Measurements from ENCODE around the gene TTF2. TPM values are rescaled to one million over a fixed set of nuclear protein-coding genes. Genes with fewer than 3 reads are reported as not detected.

The TTF2 gene
- polyA plus RNA-seq, 1 experiment, result 12.4 TPM

DNA sequence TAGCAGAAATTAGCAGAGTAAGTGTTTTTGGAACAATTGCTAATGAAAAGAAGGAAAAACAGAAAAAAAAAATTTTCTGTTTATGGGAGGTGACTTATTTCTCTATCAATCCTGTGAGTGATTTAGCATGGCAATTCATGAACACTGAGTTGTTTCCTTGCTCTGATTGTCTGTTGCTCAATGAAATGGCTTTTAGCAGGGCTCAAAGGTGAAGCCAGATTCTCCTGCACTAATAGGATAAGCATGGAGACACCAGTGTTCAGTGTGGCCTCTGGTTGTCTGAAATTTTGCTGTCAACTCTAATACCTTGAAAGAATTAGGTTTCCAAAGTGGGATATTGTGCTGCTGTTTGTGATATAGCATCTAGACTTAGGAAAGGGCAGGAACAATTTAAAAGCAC is 45.6 kb downstream of the TTF2 start:
- Histone ChIP-seq H3K4me3 (ENCODE audit: low read depth, low read length) (no peak overlapping the region), H3K9me3 (ENCODE audit: control insufficient read depth, insufficient read depth, low read length) (no peaks in the 10 kb centered on the region), H3K27ac (ENCODE audit: low read depth, low read length) (no peak overlapping the region), H3K27me3 (ENCODE audit: control insufficient read depth, insufficient read depth, low read length) (no peaks in the 10 kb centered on the region)
- no peak for DNase-seq (ENCODE audit: low read depth, low spot score)
- TF ChIP-seq, protein P1, sequence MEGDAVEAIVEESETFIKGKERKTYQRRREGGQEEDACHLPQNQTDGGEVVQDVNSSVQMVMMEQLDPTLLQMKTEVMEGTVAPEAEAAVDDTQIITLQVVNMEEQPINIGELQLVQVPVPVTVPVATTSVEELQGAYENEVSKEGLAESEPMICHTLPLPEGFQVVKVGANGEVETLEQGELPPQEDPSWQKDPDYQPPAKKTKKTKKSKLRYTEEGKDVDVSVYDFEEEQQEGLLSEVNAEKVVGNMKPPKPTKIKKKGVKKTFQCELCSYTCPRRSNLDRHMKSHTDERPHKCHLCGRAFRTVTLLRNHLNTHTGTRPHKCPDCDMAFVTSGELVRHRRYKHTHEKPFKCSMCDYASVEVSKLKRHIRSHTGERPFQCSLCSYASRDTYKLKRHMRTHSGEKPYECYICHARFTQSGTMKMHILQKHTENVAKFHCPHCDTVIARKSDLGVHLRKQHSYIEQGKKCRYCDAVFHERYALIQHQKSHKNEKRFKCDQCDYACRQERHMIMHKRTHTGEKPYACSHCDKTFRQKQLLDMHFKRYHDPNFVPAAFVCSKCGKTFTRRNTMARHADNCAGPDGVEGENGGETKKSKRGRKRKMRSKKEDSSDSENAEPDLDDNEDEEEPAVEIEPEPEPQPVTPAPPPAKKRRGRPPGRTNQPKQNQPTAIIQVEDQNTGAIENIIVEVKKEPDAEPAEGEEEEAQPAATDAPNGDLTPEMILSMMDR (IDR thresholded peaks at IDR 0.05; ENCODE audit: low read depth, low read length), result no peak
- ChIA-PET POLR2A (interaction anchor here (1.1 kb wide), 1 partner anchor 13 kb away, joined by 3 read pairs; no protein-coding TSS in a partner anchor), CTCF (interaction anchor here (1.0 to 2.4 kb wide), 2 partner anchors 12 to 17 kb away, joined by 3 to 10 read pairs; no protein-coding TSS in a partner anchor)

- TF ChIP-seq, protein P1 (IDR thresholded peaks at IDR 0.05; ENCODE audit: low read depth, low read length), result no peak
- ChIA-PET CTCF (interaction anchor here (0.6 to 2.4 kb wide), 3 partner anchors 16 to 178 kb away, joined by 3 to 10 read pairs (median 4); no protein-coding TSS in a partner anchor), POLR2A (no interaction called here)
- H3K9me3 ChIP-seq (ENCODE audit: control insufficient read depth, insufficient read depth, low read length), result no peaks in the 10 kb centered on the region
- H3K4me3 ChIP-seq (ENCODE audit: low read depth, low read length), result no peak overlapping the region
- no peak overlapping the region for H3K27ac ChIP-seq (ENCODE audit: low read depth, low read length)
- no peak for DNase-seq (ENCODE audit: low read depth, low spot score)
- no peaks in the 10 kb centered on the region for H3K27me3 ChIP-seq (ENCODE audit: control insufficient read depth, insufficient read depth, low read length)
Observed at GRCh38 chr1:117106478-117106877, 46.4 kb downstream of the TTF2 start.

- Histone ChIP-seq H3K27me3 (ENCODE audit: control insufficient read depth, insufficient read depth, low read length) (no peaks in the 10 kb centered on the region), H3K4me3 (ENCODE audit: low read depth, low read length) (no peak overlapping the region), H3K9me3 (ENCODE audit: control insufficient read depth, insufficient read depth, low read length) (no peaks in the 10 kb centered on the region), H3K27ac (ENCODE audit: low read depth, low read length) (no peak overlapping the region)
- POLR2A ChIA-PET, result no interaction called here
- DNase-seq (ENCODE audit: low read depth, low spot score), result no peak
- CTCF ChIA-PET, result interaction anchor here (1.3 to 2.4 kb wide), 2 partner anchors 15 to 177 kb away, joined by 4 to 10 read pairs; no protein-coding TSS in a partner anchor
- TF ChIP-seq, protein P1 (IDR thresholded peaks at IDR 0.05; ENCODE audit: low read depth, low read length), result no peak
Observed at GRCh38 chr1:117107364-117107763, 47.2 kb downstream of the TTF2 start.

DNA sequence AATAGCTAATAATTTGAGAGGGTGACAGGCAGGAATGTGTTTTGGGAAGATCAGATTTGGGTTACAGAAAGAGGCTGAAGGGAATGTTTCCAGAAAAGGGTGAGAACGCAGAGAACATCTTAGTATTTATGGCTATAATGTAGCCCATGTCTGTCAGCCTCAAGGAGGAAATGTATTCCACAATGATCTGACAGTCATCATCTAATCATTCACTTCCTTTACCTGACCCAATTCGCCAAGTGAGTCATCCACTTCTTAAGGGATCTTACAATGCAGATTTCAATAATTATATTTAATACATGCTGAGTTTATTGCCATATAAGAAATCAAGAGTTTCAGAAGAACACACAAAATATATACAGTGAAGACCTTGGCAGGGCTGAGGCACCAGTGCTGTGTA is 50.6 kb downstream of the TTF2 start:
- Histone ChIP-seq H3K27ac (ENCODE audit: low read depth, low read length) (no peak overlapping the region), H3K27me3 (ENCODE audit: control insufficient read depth, insufficient read depth, low read length) (no peaks in the 10 kb centered on the region), H3K9me3 (ENCODE audit: control insufficient read depth, insufficient read depth, low read length) (no peaks in the 10 kb centered on the region), H3K4me3 (ENCODE audit: low read depth, low read length) (no peak overlapping the region)
- TF ChIP-seq, protein P1 (IDR thresholded peaks at IDR 0.05; ENCODE audit: low read depth, low read length), result no peak
- no peak for DNase-seq (ENCODE audit: low read depth, low spot score)
- CTCF ChIA-PET, result interaction anchor here (0.6 to 1.7 kb wide), 4 partner anchors 11 to 283 kb away, joined by 4 to 6 read pairs (median 4); no protein-coding TSS in a partner anchor
- POLR2A ChIA-PET, result interaction anchor here (0.9 kb wide), 1 partner anchor 17 kb away, joined by 4 read pairs; no protein-coding TSS in a partner anchor

- POLR2A ChIA-PET, result no interaction called here
- TF ChIP-seq, protein P1 (IDR thresholded peaks at IDR 0.05; ENCODE audit: low read depth, low read length), result no peak
- Histone ChIP-seq H3K27me3 (ENCODE audit: control insufficient read depth, insufficient read depth, low read length) (no peaks in the 10 kb centered on the region), H3K9me3 (ENCODE audit: control insufficient read depth, insufficient read depth, low read length) (no peaks in the 10 kb centered on the region), H3K4me3 (ENCODE audit: low read depth, low read length) (no peak overlapping the region), H3K27ac (ENCODE audit: low read depth, low read length) (no peak overlapping the region)
- DNase-seq (ENCODE audit: low read depth, low spot score), result no peak
- CTCF ChIA-PET, result interaction anchor here (1.5 to 2.5 kb wide), 3 partner anchors 10 to 16 kb away, joined by 4 to 12 read pairs (median 9); no protein-coding TSS in a partner anchor
Observed at GRCh38 chr1:117112047-117112717, 52.1 kb downstream of the TTF2 start.

Measured in AG04450 (cell line).